ENCODE results near the gene FRMPD4. TPM values are rescaled to one million over a fixed set of nuclear protein-coding genes. Genes with fewer than 3 reads are reported as not detected.

The FRMPD4 gene
- total and polyA plus RNA-seq, 4 donors: 0.18 TPM; not detected in 3

GRCh38 chrX:12617241-12617640, 479.0 kb downstream of the FRMPD4 start:
- Histone ChIP-seq H3K27me3 (ENCODE audit: control insufficient read depth in 1 of 2, insufficient read depth in 2 of 2, low read length in 1 of 2) (no peaks in the 10 kb centered on the region), H3K27ac (ENCODE audit: low read depth in 1 of 2, low read length in 2 of 2) (no peak overlapping the region), H3K4me1 (ENCODE audit: control insufficient read depth in 1 of 2, insufficient read depth in 2 of 2, low read length in 2 of 2) (no peaks in the 10 kb centered on the region), H3K36me3 (ENCODE audit: control insufficient read depth in 1 of 2, insufficient read depth in 2 of 2, low read length in 1 of 2) (no peaks in the 10 kb centered on the region), H3K9me3 (ENCODE audit: control insufficient read depth, low read length) (no peaks in the 10 kb centered on the region), H3K4me3 (ENCODE audit: low read length in 2 of 2) (no peak overlapping the region)
- intact Hi-C loops (cut with DNase I): no loop called here
- ATAC-seq (ENCODE audit: low FRiP score) (no peak), DNase-seq (no peak)

GRCh38 chrX:12647230-12647629, 509.0 kb downstream of the FRMPD4 start:
- WGBS, 2 donors: 83 to 90% methylated on average over 1 of the region's 1 CpG
- no peaks in the 10 kb centered on the region for H3K4me1 ChIP-seq (ENCODE audit: control insufficient read depth in 1 of 2, insufficient read depth in 2 of 2, low read length in 2 of 2)
- no peak for ATAC-seq (ENCODE audit: low FRiP score)

DNA sequence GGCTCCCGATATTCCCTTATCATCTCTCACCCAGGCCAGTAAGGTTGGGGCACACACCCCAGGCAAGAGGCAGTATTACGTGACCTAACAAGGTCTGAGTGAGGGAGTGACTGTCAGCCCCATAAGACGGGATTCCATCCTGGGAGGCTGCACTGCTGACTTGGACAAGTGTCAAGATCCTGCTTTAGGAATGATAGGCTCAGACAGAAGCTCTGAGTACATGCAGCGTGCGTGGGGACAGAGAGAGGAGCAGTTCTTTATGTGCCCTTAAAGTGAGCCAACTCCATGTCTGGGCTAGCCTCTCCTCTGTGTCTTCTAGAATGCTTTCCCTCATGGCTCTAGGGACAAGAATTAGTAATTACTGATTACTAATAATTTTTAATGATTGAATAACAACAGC, 510.7 kb downstream of the FRMPD4 start:
- 70 to 81% methylated on average over 5 of the region's 5 CpGs for WGBS, 2 donors
- peaks cover 1% of the 10 kb centered on the region for H3K9me3 ChIP-seq (ENCODE audit: control insufficient read depth, low read length)
- ATAC-seq (ENCODE audit: low FRiP score) (no peak), DNase-seq (no peak)
- H3K27ac ChIP-seq (ENCODE audit: low read depth in 1 of 2, low read length in 2 of 2): no peak overlapping the region
- H3K27me3 ChIP-seq (ENCODE audit: control insufficient read depth in 1 of 2, insufficient read depth in 2 of 2, low read length in 1 of 2): no peaks in the 10 kb centered on the region
- no peaks in the 10 kb centered on the region for H3K36me3 ChIP-seq (ENCODE audit: control insufficient read depth in 1 of 2, insufficient read depth in 2 of 2, low read length in 1 of 2)
- intact Hi-C loops (cut with DNase I): no loop called here
- no peaks in the 10 kb centered on the region for H3K4me1 ChIP-seq (ENCODE audit: control insufficient read depth in 1 of 2, insufficient read depth in 2 of 2, low read length in 2 of 2)
- no peak overlapping the region for H3K4me3 ChIP-seq (ENCODE audit: low read length in 2 of 2)

More at GRCh38 chrX:12647230-12647629, 509.0 kb downstream of the FRMPD4 start:
- H3K27me3 ChIP-seq (ENCODE audit: control insufficient read depth in 1 of 2, insufficient read depth in 2 of 2, low read length in 1 of 2): no peaks in the 10 kb centered on the region
- DNase-seq: no peak
- H3K36me3 ChIP-seq (ENCODE audit: control insufficient read depth in 1 of 2, insufficient read depth in 2 of 2, low read length in 1 of 2): no peaks in the 10 kb centered on the region
- intact Hi-C loops (cut with DNase I): no loop called here
- H3K4me3 ChIP-seq (ENCODE audit: low read length in 2 of 2): no peak overlapping the region
- H3K9me3 ChIP-seq (ENCODE audit: control insufficient read depth, low read length): peaks cover 1% of the 10 kb centered on the region
- no peak overlapping the region for H3K27ac ChIP-seq (ENCODE audit: low read depth in 1 of 2, low read length in 2 of 2)

- Histone ChIP-seq H3K4me1 (ENCODE audit: control insufficient read depth in 1 of 2, insufficient read depth in 2 of 2, low read length in 2 of 2) (no peaks in the 10 kb centered on the region), H3K9me3 (ENCODE audit: control insufficient read depth, low read length) (no peaks in the 10 kb centered on the region), H3K36me3 (ENCODE audit: control insufficient read depth in 1 of 2, insufficient read depth in 2 of 2, low read length in 1 of 2) (no peaks in the 10 kb centered on the region), H3K27ac (ENCODE audit: low read depth in 1 of 2, low read length in 2 of 2) (no peak overlapping the region), H3K4me3 (ENCODE audit: low read length in 2 of 2) (no peak overlapping the region), H3K27me3 (ENCODE audit: control insufficient read depth in 1 of 2, insufficient read depth in 2 of 2, low read length in 1 of 2) (no peaks in the 10 kb centered on the region)
- ATAC-seq (ENCODE audit: low FRiP score): no peak
- DNase-seq: no peak
- WGBS, 2 donors: 52 to 74% methylated on average over 1 of the region's 1 CpG
- intact Hi-C loops (cut with DNase I): no loop called here
Observed at GRCh38 chrX:12657433-12657832, 519.2 kb downstream of the FRMPD4 start.

GRCh38 chrX:12657881-12658280, 519.6 kb downstream of the FRMPD4 start:
- H3K4me3 ChIP-seq (ENCODE audit: low read length in 2 of 2): no peak overlapping the region
- intact Hi-C loops (cut with DNase I): no loop called here
- H3K9me3 ChIP-seq (ENCODE audit: control insufficient read depth, low read length): no peaks in the 10 kb centered on the region
- no peaks in the 10 kb centered on the region for H3K36me3 ChIP-seq (ENCODE audit: control insufficient read depth in 1 of 2, insufficient read depth in 2 of 2, low read length in 1 of 2)
- DNase-seq: no peak
- 52 to 62% methylated on average over 1 of the region's 1 CpG for WGBS, 2 donors
- H3K27ac ChIP-seq (ENCODE audit: low read depth in 1 of 2, low read length in 2 of 2): no peak overlapping the region
- no peaks in the 10 kb centered on the region for H3K4me1 ChIP-seq (ENCODE audit: control insufficient read depth in 1 of 2, insufficient read depth in 2 of 2, low read length in 2 of 2)
- no peak for ATAC-seq (ENCODE audit: low FRiP score)
- H3K27me3 ChIP-seq (ENCODE audit: control insufficient read depth in 1 of 2, insufficient read depth in 2 of 2, low read length in 1 of 2): no peaks in the 10 kb centered on the region

GRCh38 chrX:12661464-12661863, 523.2 kb downstream of the FRMPD4 start:
- no peaks in the 10 kb centered on the region for H3K9me3 ChIP-seq (ENCODE audit: control insufficient read depth, low read length)
- H3K36me3 ChIP-seq (ENCODE audit: control insufficient read depth in 1 of 2, insufficient read depth in 2 of 2, low read length in 1 of 2): no peaks in the 10 kb centered on the region
- H3K27ac ChIP-seq (ENCODE audit: low read depth in 1 of 2, low read length in 2 of 2): no peak overlapping the region
- H3K4me1 ChIP-seq (ENCODE audit: control insufficient read depth in 1 of 2, insufficient read depth in 2 of 2, low read length in 2 of 2): no peaks in the 10 kb centered on the region
- no peak for DNase-seq
- intact Hi-C loops (cut with DNase I): no loop called here
- WGBS, 2 donors: 89 to 90% methylated on average over 2 of the region's 2 CpGs
- no peak overlapping the region for H3K4me3 ChIP-seq (ENCODE audit: low read length in 2 of 2)
- no peak for ATAC-seq (ENCODE audit: low FRiP score)
- no peaks in the 10 kb centered on the region for H3K27me3 ChIP-seq (ENCODE audit: control insufficient read depth in 1 of 2, insufficient read depth in 2 of 2, low read length in 1 of 2)

GRCh38 chrX:12672367-12673106, 534.3 kb downstream of the FRMPD4 start:
- no peak for ATAC-seq (ENCODE audit: low FRiP score)

DNA sequence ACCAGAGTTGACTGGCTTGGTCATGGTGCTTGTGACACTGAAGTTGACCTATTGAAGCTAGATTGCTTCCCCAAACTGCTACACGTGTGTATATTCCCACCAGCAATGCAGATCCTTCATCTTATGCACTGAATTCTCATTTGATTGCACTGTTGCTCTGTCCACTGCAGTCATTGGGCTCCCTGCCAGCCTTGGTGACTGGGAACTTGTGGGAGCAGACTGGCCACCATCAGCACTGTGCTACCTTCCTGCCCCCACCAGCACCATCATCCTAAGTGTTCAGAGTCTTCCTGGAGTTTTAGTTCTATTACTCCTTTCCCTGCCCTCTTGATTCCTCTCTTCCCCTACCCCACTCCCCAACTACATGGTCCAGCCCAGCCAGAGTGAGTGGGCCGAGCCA, 535.2 kb downstream of the FRMPD4 start:
- H3K4me1 ChIP-seq (ENCODE audit: control insufficient read depth in 1 of 2, insufficient read depth in 2 of 2, low read length in 2 of 2): no peaks in the 10 kb centered on the region
- DNase-seq (no peak), ATAC-seq (ENCODE audit: low FRiP score) (no peak)
- H3K9me3 ChIP-seq (ENCODE audit: control insufficient read depth, low read length): no peaks in the 10 kb centered on the region
- H3K36me3 ChIP-seq (ENCODE audit: control insufficient read depth in 1 of 2, insufficient read depth in 2 of 2, low read length in 1 of 2): no peaks in the 10 kb centered on the region
- 39 to 66% methylated on average over 2 of the region's 2 CpGs for WGBS, 2 donors
- intact Hi-C loops (cut with DNase I): no loop called here
- no peak overlapping the region for H3K27ac ChIP-seq (ENCODE audit: low read depth in 1 of 2, low read length in 2 of 2)
- H3K27me3 ChIP-seq (ENCODE audit: control insufficient read depth in 1 of 2, insufficient read depth in 2 of 2, low read length in 1 of 2): no peaks in the 10 kb centered on the region
- no peak overlapping the region for H3K4me3 ChIP-seq (ENCODE audit: low read length in 2 of 2)

More at GRCh38 chrX:12672367-12673106, 534.3 kb downstream of the FRMPD4 start:
- no peaks in the 10 kb centered on the region for H3K36me3 ChIP-seq (ENCODE audit: control insufficient read depth in 1 of 2, insufficient read depth in 2 of 2, low read length in 1 of 2)
- H3K9me3 ChIP-seq (ENCODE audit: control insufficient read depth, low read length): no peaks in the 10 kb centered on the region
- H3K27me3 ChIP-seq (ENCODE audit: control insufficient read depth in 1 of 2, insufficient read depth in 2 of 2, low read length in 1 of 2): no peaks in the 10 kb centered on the region
- H3K4me1 ChIP-seq (ENCODE audit: control insufficient read depth in 1 of 2, insufficient read depth in 2 of 2, low read length in 2 of 2): no peaks in the 10 kb centered on the region
- H3K27ac ChIP-seq (ENCODE audit: low read depth in 1 of 2, low read length in 2 of 2): no peak overlapping the region
- intact Hi-C loops (cut with DNase I): no loop called here
- WGBS, 2 donors: 60% methylated on average over 3 of the region's 3 CpGs
- no peak overlapping the region for H3K4me3 ChIP-seq (ENCODE audit: low read length in 2 of 2)
- no peak for DNase-seq

- no peak overlapping the region for H3K4me3 ChIP-seq (ENCODE audit: low read length in 2 of 2)
- H3K27me3 ChIP-seq (ENCODE audit: control insufficient read depth in 1 of 2, insufficient read depth in 2 of 2, low read length in 1 of 2): no peaks in the 10 kb centered on the region
- no peak overlapping the region for H3K27ac ChIP-seq (ENCODE audit: low read depth in 1 of 2, low read length in 2 of 2)
- ATAC-seq (ENCODE audit: low FRiP score): no peak
- DNase-seq: no peak
- H3K4me1 ChIP-seq (ENCODE audit: control insufficient read depth in 1 of 2, insufficient read depth in 2 of 2, low read length in 2 of 2): no peaks in the 10 kb centered on the region
- WGBS, 2 donors: 83 to 98% methylated on average over 1 of the region's 1 CpG
- no peaks in the 10 kb centered on the region for H3K36me3 ChIP-seq (ENCODE audit: control insufficient read depth in 1 of 2, insufficient read depth in 2 of 2, low read length in 1 of 2)
- intact Hi-C loops (cut with DNase I): no loop called here
- H3K9me3 ChIP-seq (ENCODE audit: control insufficient read depth, low read length): peaks cover 4% of the 10 kb centered on the region
Observed at GRCh38 chrX:12679522-12679921, 541.2 kb downstream of the FRMPD4 start.
